ENCODE results near the gene ZNF580. TPM values are rescaled to one million over a fixed set of nuclear protein-coding genes. Genes with fewer than 3 reads are reported as not detected.

Gene ZNF580
- total and polyA plus RNA-seq, 2 of the 8 experiments (the other 6 are each of a cell fraction or from before 2014, with no cell fraction given): 12.0 to 24.6 TPM

GRCh38 chr19:55640577-55641425, at the start of gene ZNF580 (continued):
- TF ChIP-seq CTCF (IDR thresholded peaks at IDR 0.05; ENCODE audit: control extremely low read depth in 1 of 3, insufficient read depth in 1 of 3, low read depth in 1 of 3, low read length in 3 of 3) (no peak), JUND (IDR thresholded peaks at IDR 0.05; ENCODE audit: low read length) (no peak), KDM4A (IDR thresholded peaks at IDR 0.05; ENCODE audit: low read depth, low read length, severe bottlenecking) (peak; percentile 56), SP1 (IDR thresholded peaks at IDR 0.05; ENCODE audit: low read depth, low read length) (no peak), YY1 (IDR thresholded peaks at IDR 0.05; ENCODE audit: low read depth, low read length) (peak; percentile 5; the same call in 1 of the 2 replicates), SUZ12 (IDR thresholded peaks at IDR 0.05; ENCODE audit: low read length) (0 out of 2 replicates have a peak, but pooled peaks have one; percentile 21), HDAC2 (IDR thresholded peaks at IDR 0.05; ENCODE audit: borderline replicate concordance in 1 of 2, low read depth in 2 of 2, low read length in 2 of 2) (no peak), ATF3 (IDR thresholded peaks at IDR 0.05; ENCODE audit: insufficient read depth, low read depth, low read length) (no peak), E2F6 (IDR thresholded peaks at IDR 0.05) (no peak; the same call in 1 of the 2 replicates)

Measured in H1 (cell line).